Vagina (tissue), 2 donors: Measurements from ENCODE around the gene GMNN. TPM values are rescaled to one million over a fixed set of nuclear protein-coding genes. Genes with fewer than 3 reads are reported as not detected.

Experiments
- DNase-seq, 2 donors: peaks; one replicate each; pipeline ENCODE4 v3.0.0-alpha.2; 2017; ENCODE audit errors: extremely low spot score in 2 of 2
- H3K27ac ChIP-seq: fragments of 200-600 bp; sonication (generic); one replicate; pipeline ENCODE4 v1.5.1; 2019
- H3K27me3 ChIP-seq: fragments of 200-600 bp; sonication (generic); one replicate; pipeline ENCODE4 v1.5.1; 2019
- H3K36me3 ChIP-seq, 2 donors: fragments of 200-600 bp; sonication (generic); one replicate each; pipeline ENCODE4 v1.5.1; 2017 to 2019
- H3K4me1 ChIP-seq: fragments of 200-600 bp; sonication (generic); one replicate; pipeline ENCODE4 v1.5.1; 2019
- H3K4me3 ChIP-seq, 2 donors: fragments of 200-600 bp; sonication (generic); 1 replicate in 1 of 2; 2 replicates in 1 of 2; pipeline ENCODE4 v1.5.1; 2016 to 2019
- H3K9me3 ChIP-seq: fragments of 200-600 bp; sonication (generic); one replicate; pipeline ENCODE4 v1.5.1; 2019
- POLR2A ChIP-seq, 2 donors: fragments of 450-650 bp; IDR thresholded peaks; one replicate each; pipeline ENCODE4 v1.6.1; 2017; ENCODE audit warnings: antibody characterized with exemption in 2 of 2, mild to moderate bottlenecking in 2 of 2, moderate library complexity in 2 of 2
- POLR2AphosphoS5 ChIP-seq, 2 donors: sonication (generic); formaldehyde crosslinking; IDR thresholded peaks; one replicate each; pipeline ENCODE4 v1.9.0; 2017; ENCODE audit warnings: antibody characterized with exemption in 2 of 2, mild to moderate bottlenecking in 2 of 2, low read depth in 1 of 2; ENCODE audit not compliant: insufficient read depth in 1 of 2
- intact Hi-C: fragments of 100-400 bp; cut with DNase I; formaldehyde crosslinking; loops from one replicate; pipeline ENCODE4 v1.15.1; 2023
- total RNA-seq: library from RNA; depleted of rRNA; stranded (reverse); fragments of >200 nt; gene quantifications from one replicate; pipeline ENCODE4 v1.2.3, GENCODE V29; 2016
- TF ChIP-seq, protein P1 (sequence below), 3 experiments: fragments of 450-650 bp in 2 of 3; fragments of 200-600 bp in 1 of 3; sonication (generic) in 1 of 3; IDR thresholded peaks; one replicate each; pipeline ENCODE4 v1.5.1; 2017 to 2019; ENCODE audit warnings: antibody characterized with exemption in 3 of 3, mild to moderate bottlenecking in 2 of 3, moderate library complexity in 2 of 3

The GMNN gene
- total RNA-seq, 1 donor from 2014 or later = 13.5 TPM

DNA sequence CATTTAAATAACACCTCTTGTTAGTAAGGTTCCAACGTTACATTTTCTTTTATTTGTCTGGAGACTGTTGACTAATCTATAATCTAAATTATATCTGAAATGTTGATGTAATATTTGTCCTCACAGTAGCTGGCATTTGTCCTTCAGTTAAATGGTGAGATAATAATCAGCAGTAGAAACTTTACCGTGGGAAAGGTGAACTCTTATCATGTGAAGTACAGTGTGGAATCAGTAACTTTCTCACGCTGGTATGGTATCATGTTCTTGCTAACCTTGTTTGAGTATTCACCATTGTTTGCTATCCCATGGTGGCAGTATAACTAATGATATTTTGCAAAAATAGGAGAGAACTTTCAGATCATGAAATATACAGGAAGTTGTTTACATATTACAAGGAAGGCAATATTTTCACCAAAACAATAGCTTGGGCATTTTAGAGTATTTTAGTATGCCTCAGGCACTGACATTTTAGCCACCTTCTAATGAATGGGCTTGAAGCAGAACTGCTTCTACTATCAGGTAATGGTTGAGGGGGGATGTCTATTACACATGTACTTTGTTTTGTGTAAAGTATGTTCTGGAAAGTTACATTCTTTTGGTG is 4.8 kb downstream of the GMNN start:
- no peak for DNase-seq
- intact Hi-C loops = no loop called here
- Histone ChIP-seq H3K27me3 (no peaks in the 10 kb centered on the region), H3K4me1 (peaks cover 18% of the 10 kb centered on the region), H3K27ac (no peak overlapping the region), H3K4me3 (no peak overlapping the region), H3K9me3 (no peaks in the 10 kb centered on the region), H3K36me3 (peaks cover 0 to 14% of the 10 kb centered on the region in 2 donors)
- TF ChIP-seq POLR2AphosphoS5 (IDR thresholded peaks at IDR 0.05; ENCODE audit: insufficient read depth in 1 of 2, low read depth in 1 of 2) (no peak), POLR2A (IDR thresholded peaks at IDR 0.05) (no peak)
- TF ChIP-seq, protein P1, sequence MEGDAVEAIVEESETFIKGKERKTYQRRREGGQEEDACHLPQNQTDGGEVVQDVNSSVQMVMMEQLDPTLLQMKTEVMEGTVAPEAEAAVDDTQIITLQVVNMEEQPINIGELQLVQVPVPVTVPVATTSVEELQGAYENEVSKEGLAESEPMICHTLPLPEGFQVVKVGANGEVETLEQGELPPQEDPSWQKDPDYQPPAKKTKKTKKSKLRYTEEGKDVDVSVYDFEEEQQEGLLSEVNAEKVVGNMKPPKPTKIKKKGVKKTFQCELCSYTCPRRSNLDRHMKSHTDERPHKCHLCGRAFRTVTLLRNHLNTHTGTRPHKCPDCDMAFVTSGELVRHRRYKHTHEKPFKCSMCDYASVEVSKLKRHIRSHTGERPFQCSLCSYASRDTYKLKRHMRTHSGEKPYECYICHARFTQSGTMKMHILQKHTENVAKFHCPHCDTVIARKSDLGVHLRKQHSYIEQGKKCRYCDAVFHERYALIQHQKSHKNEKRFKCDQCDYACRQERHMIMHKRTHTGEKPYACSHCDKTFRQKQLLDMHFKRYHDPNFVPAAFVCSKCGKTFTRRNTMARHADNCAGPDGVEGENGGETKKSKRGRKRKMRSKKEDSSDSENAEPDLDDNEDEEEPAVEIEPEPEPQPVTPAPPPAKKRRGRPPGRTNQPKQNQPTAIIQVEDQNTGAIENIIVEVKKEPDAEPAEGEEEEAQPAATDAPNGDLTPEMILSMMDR (IDR thresholded peaks at IDR 0.05) = no peak

DNA sequence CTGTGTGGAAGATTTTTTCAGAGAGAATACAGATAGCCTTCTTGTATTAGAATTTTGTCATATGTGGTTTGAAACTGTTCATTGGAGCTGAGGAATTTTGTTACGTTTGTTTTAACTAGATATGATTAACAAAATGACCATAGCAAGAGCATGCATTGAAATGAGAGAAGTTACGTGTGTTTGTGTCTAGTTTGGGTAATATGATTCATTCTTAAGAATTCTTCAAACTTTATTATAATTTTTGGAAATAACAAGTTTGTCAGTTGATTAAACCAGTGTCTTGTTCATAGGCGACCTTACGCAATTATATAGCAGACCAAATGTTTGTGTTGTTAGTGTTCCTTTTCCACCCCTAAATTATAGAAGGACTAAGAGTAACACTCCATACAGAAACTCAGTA is 5.5 kb downstream of the GMNN start:
- no peak for TF ChIP-seq POLR2AphosphoS5 (IDR thresholded peaks at IDR 0.05; ENCODE audit: insufficient read depth in 1 of 2, low read depth in 1 of 2)
- Histone ChIP-seq H3K9me3 (no peaks in the 10 kb centered on the region), H3K36me3 (peaks cover 0 to 21% of the 10 kb centered on the region in 2 donors), H3K4me1 (peaks cover 18% of the 10 kb centered on the region), H3K27ac (no peak overlapping the region), H3K27me3 (no peaks in the 10 kb centered on the region), H3K4me3 (no peak overlapping the region)
- no peak for DNase-seq
- intact Hi-C loops = no loop called here

DNA sequence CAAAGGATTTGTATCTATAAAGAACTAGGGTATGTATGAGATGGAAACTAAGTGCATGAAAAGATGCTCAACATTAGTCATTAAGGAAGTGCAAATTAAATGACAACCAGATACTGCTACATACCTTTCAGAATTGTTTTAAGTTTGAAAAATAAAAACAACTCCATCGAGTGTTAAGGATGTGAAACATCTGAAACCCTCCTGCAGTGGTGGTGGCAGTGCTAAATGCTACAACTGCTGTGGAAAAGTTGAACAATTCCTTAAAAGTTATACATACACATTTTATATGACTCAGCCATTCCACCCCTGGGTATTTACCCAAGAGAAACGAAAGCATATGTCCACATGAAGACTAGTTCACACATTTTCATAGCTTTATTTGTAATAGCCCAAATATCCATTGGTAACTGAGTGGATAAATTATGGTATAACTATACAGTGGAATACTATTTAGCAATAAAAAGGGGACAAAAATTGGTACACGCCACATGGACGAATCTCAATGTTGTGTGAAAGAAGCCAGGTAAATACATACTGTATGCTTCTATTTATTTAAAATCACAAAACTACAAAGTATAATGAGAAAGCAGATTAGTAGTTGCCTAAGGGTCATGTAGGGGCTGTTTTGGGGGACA is 13.4 kb downstream of the GMNN start:
- DNase-seq = no peak
- H3K36me3 ChIP-seq = peaks cover 0 to 23% of the 10 kb centered on the region in 2 donors
- intact Hi-C loops = no loop called here
- H3K27ac ChIP-seq = no peak overlapping the region
- TF ChIP-seq POLR2AphosphoS5 (IDR thresholded peaks at IDR 0.05; ENCODE audit: insufficient read depth in 1 of 2, low read depth in 1 of 2) (no peak), POLR2A (IDR thresholded peaks at IDR 0.05) (no peak)
- TF ChIP-seq, protein P1 (IDR thresholded peaks at IDR 0.05) = no peak
- H3K4me3 ChIP-seq = no peak overlapping the region
- no peaks in the 10 kb centered on the region for H3K27me3 ChIP-seq
- H3K9me3 ChIP-seq = no peaks in the 10 kb centered on the region
- no peaks in the 10 kb centered on the region for H3K4me1 ChIP-seq

DNA sequence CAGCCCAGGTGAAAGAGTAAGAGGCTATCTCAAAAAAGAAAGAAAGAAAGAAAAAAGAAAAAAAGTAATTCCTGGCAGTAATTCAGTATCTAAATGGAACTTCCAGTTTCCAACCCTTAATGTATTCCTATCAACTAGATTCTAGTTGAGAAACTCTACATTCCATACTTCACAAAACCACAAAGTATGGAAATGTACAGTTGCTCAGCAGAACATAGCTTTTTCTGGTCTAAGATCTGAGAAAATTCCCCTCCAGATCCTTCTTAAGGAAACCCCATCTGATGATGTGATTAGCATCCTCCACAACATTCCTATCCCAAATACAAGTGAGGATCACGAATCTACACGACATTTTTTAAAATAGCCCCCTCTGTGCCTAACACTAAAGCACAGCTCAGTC is 20.4 kb downstream of the GMNN start:
- intact Hi-C loops = no loop called here
- TF ChIP-seq, protein P1 (IDR thresholded peaks at IDR 0.05) = no peak
- TF ChIP-seq POLR2AphosphoS5 (IDR thresholded peaks at IDR 0.05; ENCODE audit: insufficient read depth in 1 of 2, low read depth in 1 of 2) = no peak
- TF ChIP-seq POLR2A (IDR thresholded peaks at IDR 0.05) = no peak
- H3K27me3 ChIP-seq = no peaks in the 10 kb centered on the region
- H3K9me3 ChIP-seq = no peaks in the 10 kb centered on the region
- no peaks in the 10 kb centered on the region for H3K36me3 ChIP-seq
- H3K27ac ChIP-seq = no peak overlapping the region
- no peak overlapping the region for H3K4me3 ChIP-seq
- H3K4me1 ChIP-seq = no peaks in the 10 kb centered on the region
- no peak for DNase-seq

DNA sequence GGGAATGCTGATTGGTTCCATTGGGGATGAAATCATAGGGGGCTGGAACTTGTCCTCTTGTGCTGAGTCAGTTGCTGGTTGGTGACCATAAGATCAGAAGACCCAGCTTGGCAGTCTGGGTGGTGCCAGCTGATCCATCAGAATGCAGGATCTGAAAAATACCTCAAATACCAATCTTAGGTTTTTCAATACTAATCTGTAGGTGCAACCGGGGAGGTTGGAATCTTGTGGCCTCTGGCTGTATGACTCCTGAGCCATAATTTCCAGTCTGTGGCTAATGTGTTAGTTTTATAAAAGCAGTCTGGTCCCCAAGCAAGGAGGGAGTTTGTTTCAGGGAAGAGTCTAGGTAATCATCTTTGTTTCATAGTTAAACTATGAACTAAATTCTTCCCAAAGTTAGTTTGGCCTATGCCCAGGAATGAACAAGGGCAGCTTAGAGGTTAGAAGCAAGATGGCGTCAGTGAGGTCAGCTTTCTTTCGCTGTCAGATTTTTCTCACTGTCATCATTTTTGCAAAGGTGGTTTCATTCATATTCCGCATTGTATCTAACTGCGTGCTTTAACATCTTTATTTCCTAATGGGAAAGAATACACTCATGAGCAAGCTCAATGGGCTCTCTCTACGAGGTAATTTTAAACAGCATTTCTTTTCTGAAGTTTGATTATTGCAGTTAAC is 22.0 kb downstream of the GMNN start:
- no peaks in the 10 kb centered on the region for H3K27me3 ChIP-seq
- TF ChIP-seq POLR2A (IDR thresholded peaks at IDR 0.05) (no peak), POLR2AphosphoS5 (IDR thresholded peaks at IDR 0.05; ENCODE audit: insufficient read depth in 1 of 2, low read depth in 1 of 2) (no peak)
- no peaks in the 10 kb centered on the region for H3K9me3 ChIP-seq
- H3K36me3 ChIP-seq = no peaks in the 10 kb centered on the region
- DNase-seq = no peak
- intact Hi-C loops = no loop called here
- no peaks in the 10 kb centered on the region for H3K4me1 ChIP-seq
- no peak overlapping the region for H3K4me3 ChIP-seq
- H3K27ac ChIP-seq = no peak overlapping the region
